ENCODE results near the gene SLC30A4. TPM values are rescaled to one million over a fixed set of nuclear protein-coding genes. Genes with fewer than 3 reads are reported as not detected.

Gene SLC30A4
- polyA plus RNA-seq, 1 donor (not counting 4 experiments of a cell fraction or from before 2014, with no cell fraction given) = 3.3 TPM

GRCh38 chr15:45468294-45468693 lies 54.3 kb downstream of the SLC30A4 start:
- no peak overlapping the region for H2AFZ ChIP-seq (ENCODE audit: control insufficient read depth, low read length)
- no peaks in the 10 kb centered on the region for H3K36me3 ChIP-seq (ENCODE audit: control insufficient read depth in 2 of 2, extremely low read depth in 1 of 2, insufficient read depth in 2 of 2, low read length in 2 of 2)
- H3K79me2 ChIP-seq (ENCODE audit: control insufficient read depth, insufficient read depth, low read length) = no peaks in the 10 kb centered on the region
- FAIRE-seq = no peak
- dilution Hi-C loops (cut with MboI; ENCODE audit: extremely low pct_ligation_motif_present, low sequenced_read_pairs) = no loop called here
- H3K9me3 ChIP-seq (ENCODE audit: control insufficient read depth, low read depth, low read length) = no peaks in the 10 kb centered on the region
- no peaks in the 10 kb centered on the region for H3K4me1 ChIP-seq (ENCODE audit: control insufficient read depth, extremely low read depth, insufficient read depth, low read length)
- no peak overlapping the region for H3K4me3 ChIP-seq (ENCODE audit: control insufficient read depth in 2 of 3, extremely low read depth in 1 of 3, insufficient read depth in 2 of 3, low read depth in 1 of 3, low read length in 3 of 3)
- H3K27me3 ChIP-seq (ENCODE audit: control insufficient read depth, extremely low read depth, insufficient read depth, low read length) = peaks cover 6% of the 10 kb centered on the region
- no peak overlapping the region for H3K9ac ChIP-seq (ENCODE audit: control insufficient read depth, extremely low read depth, insufficient read depth, low read length)
- H3K27ac ChIP-seq (ENCODE audit: control insufficient read depth, insufficient read depth, low read length) = no peak overlapping the region
- no peaks in the 10 kb centered on the region for H4K20me1 ChIP-seq (ENCODE audit: control insufficient read depth, extremely low read depth, insufficient read depth, low read length)
- H3K9me1 ChIP-seq (ENCODE audit: control insufficient read depth, extremely low read depth, insufficient read depth, low read length) = no peaks in the 10 kb centered on the region
- TF ChIP-seq CTCF (optimal IDR thresholded peaks at IDR 0.05 in 1 of 3, IDR thresholded peaks at IDR 0.05 in 1 of 3, conservative IDR thresholded peaks at IDR 0.05 in 1 of 3; ENCODE audit: extremely low read depth in 1 of 3, insufficient read depth in 2 of 3, low read length in 3 of 3) (no peak), EZH2 (IDR thresholded peaks at IDR 0.05; ENCODE audit: low read length) (no peak)
- H3K4me2 ChIP-seq (ENCODE audit: control insufficient read depth, extremely low read depth, insufficient read depth, low read depth, low read length) = no peak overlapping the region
- no peak for DNase-seq (ENCODE audit: low read depth, low spot score)

GRCh38 chr15:45458746-45459403 lies 63.7 kb downstream of the SLC30A4 start:
- dilution Hi-C loops (cut with MboI; ENCODE audit: extremely low pct_ligation_motif_present, low sequenced_read_pairs) = no loop called here

More at GRCh38 chr15:45458746-45459403, 63.7 kb downstream of the SLC30A4 start:
- Histone ChIP-seq H3K4me1 (ENCODE audit: control insufficient read depth, extremely low read depth, insufficient read depth, low read length) (peaks cover 41% of the 10 kb centered on the region), H3K9ac (ENCODE audit: control insufficient read depth, extremely low read depth, insufficient read depth, low read length) (no peak overlapping the region), H4K20me1 (ENCODE audit: control insufficient read depth, extremely low read depth, insufficient read depth, low read length) (peaks cover 5% of the 10 kb centered on the region), H3K9me1 (ENCODE audit: control insufficient read depth, extremely low read depth, insufficient read depth, low read length) (peaks cover 2% of the 10 kb centered on the region), H3K9me3 (ENCODE audit: control insufficient read depth, low read depth, low read length) (no peaks in the 10 kb centered on the region), H3K27ac (ENCODE audit: control insufficient read depth, insufficient read depth, low read length) (no peak overlapping the region), H2AFZ (ENCODE audit: control insufficient read depth, low read length) (no peak overlapping the region), H3K4me3 (ENCODE audit: control insufficient read depth in 2 of 3, extremely low read depth in 1 of 3, insufficient read depth in 2 of 3, low read depth in 1 of 3, low read length in 3 of 3) (peak overlapping the region in 1 of 3 experiments; percentile 62), H3K36me3 (ENCODE audit: control insufficient read depth in 2 of 2, extremely low read depth in 1 of 2, insufficient read depth in 2 of 2, low read length in 2 of 2) (no peaks in the 10 kb centered on the region), H3K27me3 (ENCODE audit: control insufficient read depth, extremely low read depth, insufficient read depth, low read length) (peaks cover 7% of the 10 kb centered on the region), H3K79me2 (ENCODE audit: control insufficient read depth, insufficient read depth, low read length) (no peaks in the 10 kb centered on the region), H3K4me2 (ENCODE audit: control insufficient read depth, extremely low read depth, insufficient read depth, low read depth, low read length) (peak overlapping the region; percentile 92)
- no peak for FAIRE-seq
- DNase-seq (ENCODE audit: low read depth, low spot score) = no peak
- peak; percentile 78 to 91 (median 81) for TF ChIP-seq CTCF (optimal IDR thresholded peaks at IDR 0.05 in 1 of 3, IDR thresholded peaks at IDR 0.05 in 1 of 3, conservative IDR thresholded peaks at IDR 0.05 in 1 of 3; ENCODE audit: extremely low read depth in 1 of 3, insufficient read depth in 2 of 3, low read length in 3 of 3)
- no peak for TF ChIP-seq EZH2 (IDR thresholded peaks at IDR 0.05; ENCODE audit: low read length)
